ENCODE measurements around the gene ZMYND8.
"Not testable (repeated sequence)": the region's sequence is repeated elsewhere in the genome, so short reads cannot be mapped to it uniquely, and the experiment has no call there.

Gene ZMYND8

DNA sequence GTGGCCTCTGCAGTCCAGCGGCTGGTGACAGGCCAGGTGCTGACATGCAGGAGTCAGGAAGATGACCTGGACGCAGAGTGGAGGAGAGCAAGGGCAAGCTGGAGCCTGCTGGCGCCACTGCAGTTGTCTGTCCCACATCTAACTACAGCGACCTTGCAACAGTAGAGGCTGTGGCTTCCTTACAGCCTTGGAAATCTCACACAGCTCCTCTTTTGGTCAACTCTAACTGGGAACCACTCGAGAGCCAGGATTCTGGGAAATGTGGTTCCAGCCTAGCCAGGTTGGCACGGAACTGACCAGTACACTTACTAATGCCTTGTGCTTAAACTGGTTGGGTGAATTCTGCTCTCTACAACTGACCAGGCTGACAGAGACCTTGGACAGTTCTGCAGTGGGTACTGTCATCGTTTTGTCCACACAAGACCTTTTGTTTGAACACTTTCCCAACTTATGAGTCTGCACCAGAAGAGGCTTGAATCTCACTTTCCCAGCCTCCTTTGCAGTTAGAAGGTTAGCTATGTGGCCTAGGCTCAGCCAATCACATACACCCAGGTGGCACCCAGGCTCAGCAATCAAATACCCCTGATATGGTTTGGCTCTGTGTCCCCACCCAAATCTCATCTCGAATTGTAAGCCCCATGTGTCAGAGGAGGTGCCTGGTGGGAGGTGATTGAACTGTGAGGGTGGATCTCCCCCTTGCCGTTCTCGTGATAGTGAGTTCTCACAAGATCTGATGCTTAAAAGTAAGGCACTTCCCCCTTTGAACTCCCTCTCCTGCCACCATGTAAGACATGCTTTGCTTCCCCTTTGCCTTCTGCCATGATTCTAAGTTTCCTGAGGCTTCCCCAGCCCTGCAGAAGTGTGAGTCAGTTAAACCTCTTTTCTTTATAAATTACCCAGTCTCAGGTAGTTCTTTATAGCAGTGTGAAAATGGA is 153.5 kb downstream of the ZMYND8 start:
- DNase-seq (ENCODE audit: low read depth): no peak

GRCh38 chr20:47201074-47201730 is 155.3 kb downstream of the ZMYND8 start:
- no peak for DNase-seq (ENCODE audit: low read depth)

GRCh38 chr20:47198996-47199552 is 157.4 kb downstream of the ZMYND8 start:
- DNase-seq (ENCODE audit: low read depth): no peak

DNA sequence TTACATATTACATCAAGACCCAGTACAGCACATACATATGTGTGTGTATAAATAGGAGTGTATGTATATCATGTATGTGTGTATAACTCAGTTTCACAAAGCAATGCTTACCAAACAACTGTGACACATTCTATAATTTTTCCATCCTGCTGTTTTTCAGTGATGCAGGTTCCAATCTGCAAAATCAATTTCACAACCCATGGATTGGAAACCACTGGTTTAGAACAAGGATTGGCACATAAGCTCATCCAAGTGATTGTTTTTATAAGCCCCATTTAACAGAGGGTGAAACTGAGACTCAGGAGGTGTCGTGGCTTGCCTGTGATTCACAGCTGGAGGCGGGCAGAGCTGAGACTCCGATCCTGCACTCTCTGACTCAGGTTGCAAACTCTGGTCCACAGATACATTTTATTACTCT is 158.2 kb downstream of the ZMYND8 start:
- no peak for DNase-seq (ENCODE audit: low read depth)

DNA sequence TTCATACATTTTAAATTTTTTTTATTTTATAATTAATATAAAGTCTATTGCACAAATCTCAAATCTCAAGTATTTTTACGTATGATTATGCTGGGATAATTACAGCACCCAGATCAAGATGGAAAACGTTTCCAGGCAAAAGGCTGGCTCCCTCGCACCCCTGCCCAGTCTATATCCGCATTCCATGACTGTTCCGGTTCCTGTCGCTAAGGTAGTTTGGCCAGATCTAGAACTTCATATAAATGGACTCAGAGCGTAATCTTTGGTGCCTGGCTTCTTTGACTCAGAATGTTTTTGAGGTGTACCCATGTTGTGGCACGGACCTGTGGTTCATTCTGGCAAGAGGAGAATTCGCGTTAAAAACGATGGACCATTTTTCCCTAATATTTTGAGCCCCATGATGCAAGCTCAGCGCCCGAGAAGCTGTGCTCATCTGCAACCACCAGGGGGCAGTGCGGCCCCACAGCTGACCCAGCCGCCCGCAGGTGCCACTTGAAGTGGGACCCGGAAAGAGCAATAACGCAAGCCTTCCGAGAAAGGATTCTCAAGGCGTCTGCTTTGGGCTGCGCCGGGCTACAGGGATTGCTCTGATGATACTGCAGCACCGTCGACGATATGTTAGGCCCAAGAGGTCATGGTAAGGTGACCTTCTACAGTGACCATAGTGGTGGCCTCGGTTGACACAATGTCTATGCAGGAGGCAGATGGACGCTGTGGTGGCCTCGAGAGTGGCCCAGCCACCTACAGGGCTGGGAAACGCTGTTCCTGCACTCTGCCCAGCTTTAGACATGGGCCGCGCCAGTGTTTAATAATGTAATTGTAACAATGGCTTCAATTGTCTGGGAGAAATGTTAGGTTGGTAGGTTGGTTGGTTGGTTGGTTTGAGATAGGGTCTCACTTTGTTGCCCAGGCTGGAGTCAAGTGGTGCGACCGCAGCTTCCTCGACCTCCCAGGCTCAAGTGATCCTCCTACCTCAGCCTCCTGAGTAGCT is 160.1 kb downstream of the ZMYND8 start:
- DNase-seq (ENCODE audit: low read depth): peak; percentile 54

DNA sequence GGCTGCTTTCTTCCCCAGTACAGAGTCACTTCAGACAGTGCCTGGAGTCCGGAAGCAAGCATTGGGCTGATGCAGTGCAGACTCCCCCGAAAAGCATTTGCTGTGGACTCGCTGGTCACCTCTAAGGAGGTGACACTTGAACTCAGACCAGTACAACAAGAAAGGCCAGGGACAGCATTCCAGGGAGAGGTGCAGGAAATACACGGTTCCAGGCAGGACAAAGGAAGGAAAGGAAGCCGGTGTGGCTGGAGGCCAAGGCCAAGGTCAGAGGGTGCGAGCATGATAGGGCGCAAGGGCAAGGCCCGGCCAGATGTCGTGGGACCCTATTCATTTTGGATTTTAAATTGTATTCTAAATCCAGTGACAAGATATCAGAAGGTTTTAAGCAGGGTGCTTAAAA is 160.9 kb downstream of the ZMYND8 start:
- no peak for DNase-seq (ENCODE audit: low read depth)

- no peak for DNase-seq (ENCODE audit: low read depth)
Measured at GRCh38 chr20:47191956-47192355, 164.5 kb downstream of the ZMYND8 start.

DNA sequence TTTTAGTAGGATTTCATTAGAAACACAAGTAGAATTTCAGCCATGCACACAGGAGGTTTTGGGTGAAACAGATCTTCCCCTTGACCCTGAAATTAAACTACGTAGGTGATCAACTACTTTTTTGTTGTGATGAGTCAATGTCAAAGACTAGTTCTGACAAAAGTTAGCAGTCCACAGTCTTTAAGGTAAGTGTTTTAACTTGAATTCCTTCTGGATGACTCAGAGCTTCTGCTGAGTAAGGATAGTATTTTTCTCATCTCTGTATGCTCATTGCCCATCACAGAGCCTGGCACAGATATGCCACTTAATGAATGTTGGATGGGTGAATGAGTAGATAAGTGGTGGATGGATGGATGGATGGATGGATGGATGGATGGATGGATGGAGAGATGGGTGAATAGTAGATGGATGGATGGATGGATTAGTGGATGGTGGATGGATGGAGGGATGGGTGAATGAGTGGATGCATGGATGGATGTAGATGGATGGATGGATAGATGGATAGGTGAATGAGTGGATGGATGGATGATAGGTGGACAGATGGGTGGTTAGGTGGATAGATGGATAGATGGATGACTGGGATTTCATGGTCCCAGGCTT is 165.3 kb downstream of the ZMYND8 start:
- no peak for DNase-seq (ENCODE audit: low read depth)

DNA sequence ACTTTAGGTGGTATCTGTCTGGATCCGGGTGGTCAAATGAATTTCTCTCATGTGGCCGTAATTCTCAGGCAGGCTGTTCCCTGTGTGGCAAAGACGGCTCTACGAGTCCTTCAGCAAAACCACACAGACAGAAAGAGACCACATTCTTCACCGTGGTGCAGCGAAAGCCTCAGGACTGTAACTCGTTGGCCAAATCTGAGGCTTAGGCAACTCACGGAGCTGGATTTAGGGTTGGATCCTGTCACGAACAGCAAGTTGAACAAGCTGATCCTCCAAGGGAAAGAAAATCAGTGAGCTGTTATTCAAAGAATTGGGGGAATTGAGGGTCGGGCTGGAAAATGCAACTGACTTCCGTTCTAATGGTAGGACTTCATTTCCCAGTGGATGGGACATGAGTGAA is 167.4 kb downstream of the ZMYND8 start:
- no peak for DNase-seq (ENCODE audit: low read depth)

DNA sequence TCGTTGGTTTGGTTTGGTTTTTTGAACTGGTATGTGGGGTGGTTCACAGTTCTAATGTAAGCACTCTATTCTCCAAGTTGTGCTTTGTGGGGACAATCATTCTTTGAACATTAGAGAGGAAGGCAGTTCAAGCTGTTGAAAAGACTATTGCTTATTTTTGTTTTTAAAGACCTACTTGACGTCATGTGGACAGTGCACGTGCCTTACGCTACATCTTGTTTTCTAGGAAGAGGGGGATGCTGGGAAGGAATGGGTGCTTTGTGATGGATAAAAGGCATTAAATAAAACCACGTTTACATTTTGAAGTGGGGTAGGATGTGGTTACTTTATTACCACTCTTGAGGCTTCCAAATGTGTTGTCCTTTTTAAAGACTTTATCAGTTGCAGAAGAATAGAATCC is 168.0 kb downstream of the ZMYND8 start:
- DNase-seq (ENCODE audit: low read depth): no peak

- DNase-seq (ENCODE audit: low read depth): no peak
Measured at GRCh38 chr20:47187450-47188195, 168.9 kb downstream of the ZMYND8 start.

- no peak for DNase-seq (ENCODE audit: low read depth)
Measured at GRCh38 chr20:47183367-47183766, 173.1 kb downstream of the ZMYND8 start.

GRCh38 chr20:47181056-47181862 is 175.2 kb downstream of the ZMYND8 start:
- DNase-seq (ENCODE audit: low read depth): no peak

DNA sequence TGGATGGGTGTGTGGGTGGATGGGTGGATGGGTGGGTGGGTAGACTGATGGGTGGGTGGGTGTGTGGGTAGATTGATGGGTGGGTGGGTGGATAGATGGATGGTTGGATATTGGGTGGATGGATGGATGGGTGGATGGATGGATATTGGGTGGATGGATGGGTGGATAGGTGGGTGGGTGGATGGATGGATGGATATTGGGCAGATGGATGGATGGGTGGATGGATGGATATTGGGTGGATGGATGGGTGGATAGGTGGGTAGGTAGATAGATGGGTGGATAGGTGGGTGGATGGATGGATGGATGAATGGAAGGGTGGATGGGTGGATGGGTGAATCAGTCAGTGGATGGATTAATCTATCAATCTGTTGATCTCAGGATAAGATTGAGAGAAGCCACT is 177.2 kb downstream of the ZMYND8 start:
- DNase-seq (ENCODE audit: low read depth): no peak

DNA sequence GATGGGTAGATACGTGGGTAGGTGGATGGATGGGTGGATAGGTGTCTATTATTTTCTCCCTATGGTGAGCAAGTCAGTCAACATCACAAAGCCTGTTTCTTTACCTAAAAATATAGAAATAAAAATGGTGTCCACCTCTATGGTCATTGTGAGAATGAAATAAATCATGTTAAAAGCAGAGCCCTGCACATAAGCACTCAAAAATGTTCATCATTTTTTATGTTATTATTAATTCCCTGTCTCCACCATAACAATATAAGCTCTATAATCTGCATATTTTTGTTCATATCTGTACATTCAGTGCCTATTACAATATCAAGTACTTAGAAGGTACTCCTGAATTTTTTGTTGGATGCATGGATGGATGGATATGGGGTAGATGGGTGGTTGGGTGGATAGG is 177.6 kb downstream of the ZMYND8 start:
- DNase-seq (ENCODE audit: low read depth): no peak

DNA sequence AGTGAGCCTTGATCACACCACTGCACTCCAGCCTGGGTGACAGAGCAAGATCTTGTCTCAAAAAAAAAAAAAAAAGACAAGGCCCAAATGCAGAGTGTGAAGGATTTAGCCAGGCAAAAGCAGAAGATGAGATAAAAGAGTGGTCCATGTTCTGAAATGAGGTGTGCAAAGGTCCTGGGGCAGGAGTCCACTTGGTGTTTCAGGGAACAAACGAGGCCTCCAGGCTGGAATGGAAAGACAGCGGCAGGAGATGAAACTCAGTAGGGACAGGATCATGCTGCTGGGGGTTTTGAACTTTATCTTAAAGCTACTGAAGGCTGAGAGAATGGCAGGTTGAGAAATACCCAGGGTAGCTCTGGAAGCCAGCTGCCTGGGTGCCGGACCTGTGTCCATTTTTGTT is 178.2 kb downstream of the ZMYND8 start:
- no peak for DNase-seq (ENCODE audit: low read depth)

DNA sequence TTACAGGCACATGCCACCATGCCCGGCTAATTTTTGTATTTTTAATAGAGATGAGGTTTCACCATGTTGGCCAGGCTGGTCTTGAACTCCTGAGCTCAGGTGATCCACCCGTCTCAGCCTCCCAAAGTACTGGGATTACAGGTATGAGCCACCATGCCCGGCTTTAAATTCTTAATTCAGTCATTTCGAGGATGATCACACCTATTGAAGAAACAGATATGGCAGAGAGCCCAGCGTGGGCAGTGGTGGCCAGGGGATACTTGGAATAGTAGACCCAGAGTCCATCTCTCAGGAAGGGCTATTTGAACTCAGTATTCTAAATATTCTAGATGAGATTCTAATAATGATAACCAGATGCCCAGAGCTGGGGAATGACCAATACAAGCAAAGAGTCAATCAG is 180.3 kb downstream of the ZMYND8 start:
- DNase-seq (ENCODE audit: low read depth): not testable (repeated sequence)

DNA sequence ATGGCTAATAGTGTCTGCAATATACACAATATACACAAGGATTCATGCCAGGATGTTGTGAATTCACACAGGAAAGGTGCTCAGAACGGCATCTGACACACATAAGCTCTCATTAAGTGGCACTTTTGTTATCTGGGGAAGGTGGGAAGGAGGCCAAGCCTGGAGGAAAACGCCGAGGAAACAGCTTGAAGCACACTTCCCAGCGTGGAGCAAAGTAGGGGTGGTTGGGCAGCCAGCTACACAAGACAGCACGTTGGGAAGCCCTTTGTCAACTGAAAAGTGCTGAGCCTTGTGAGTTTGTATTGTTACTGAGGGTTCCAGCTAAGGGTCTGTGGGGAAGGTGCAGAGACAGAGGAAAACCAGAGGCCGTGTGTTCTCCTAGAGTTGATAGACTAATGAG is 181.0 kb downstream of the ZMYND8 start:
- no peak for DNase-seq (ENCODE audit: low read depth)

DNA sequence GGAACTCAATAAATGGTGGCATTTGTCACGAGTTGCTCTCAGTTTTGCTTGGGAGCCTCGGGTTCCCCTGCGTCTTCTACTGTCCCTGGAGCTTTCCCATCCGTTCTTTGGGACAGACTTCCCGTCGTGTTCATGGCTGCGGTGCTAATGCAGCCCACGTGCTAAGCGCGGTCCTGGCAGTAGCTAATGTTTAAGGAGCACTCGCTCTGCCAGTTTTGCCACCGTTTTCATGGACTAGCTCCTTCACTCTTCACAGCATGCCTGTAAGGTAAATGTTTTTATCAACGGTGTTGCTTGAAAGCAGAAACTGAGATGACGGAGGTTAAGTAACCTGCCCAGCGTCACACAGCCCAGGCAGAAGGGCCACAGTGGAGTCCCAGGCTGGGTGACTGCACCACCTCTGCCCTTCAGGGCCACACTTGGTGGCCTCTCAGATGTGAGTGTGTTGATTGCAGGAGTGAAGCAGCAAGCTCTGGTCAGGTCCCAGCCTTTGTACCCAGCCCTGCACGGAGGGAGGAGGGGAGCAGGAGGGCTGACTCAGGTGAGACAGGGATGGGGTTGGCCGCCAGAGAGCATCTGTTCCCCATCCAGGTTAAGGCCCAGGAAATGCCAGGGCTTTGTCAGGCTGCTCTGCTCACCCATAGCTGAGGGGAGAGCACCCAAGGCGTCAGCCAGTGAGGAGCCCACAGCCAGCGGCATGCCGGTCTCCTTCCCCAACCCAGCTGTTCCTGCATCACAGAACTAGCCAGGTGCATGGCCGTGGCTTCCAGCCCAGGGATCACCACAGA is 181.8 kb downstream of the ZMYND8 start:
- DNase-seq (ENCODE audit: low read depth): no peak

Data from stimulated activated CD8-positive, alpha-beta memory T cell treated with anti-CD3 and anti-CD28 coated beads, Interleukin-12 subunit alpha, Interleukin-12 subunit beta, amount 100 ng/mL, for 1 hour (primary cell).